A549 (cell line): ENCODE data around the gene OCA2. TPM values are rescaled to one million over a fixed set of nuclear protein-coding genes. Genes with fewer than 3 reads are reported as not detected.

Source experiments
- ATAC-seq, 2 experiments: fragments of 200-7000 bp in 1 of 2; fragments of >200 bp in 1 of 2; cut with Nextera tagmentation in 1 of 2; cut with Tn5 transposase in 1 of 2; 3 replicates each; pipeline versions ENCODE4 v1.8.0 to v1.9.1; 2018 to 2020; ENCODE audit warnings: mild to moderate bottlenecking in 1 of 2, moderate library complexity in 1 of 2
- CTCF ChIA-PET: fragments of 300-600 bp; sonication (Branson Sonifier 250); formaldehyde crosslinking; extraction: SDS; loops from one replicate; lab custom pipeline; 2021; ENCODE audit warnings: antibody characterized with exemption, inconsistent platforms; lab: Yijun Ruan, JAX
- POLR2A ChIA-PET: fragments of 350-600 bp; formaldehyde crosslinking; extraction: SDS; loops from one replicate; lab custom pipeline; 2021; ENCODE audit warnings: antibody characterized with exemption, inconsistent platforms; lab: Yijun Ruan, JAX
- DNase-seq, 2 experiments: peaks; one replicate each; pipeline versions ENCODE4 v3.0.0 to v3.0.0-alpha.2; 2011 to 2016; ENCODE audit warnings: low read depth in 1 of 2, low spot score in 1 of 2
- FAIRE-seq: peaks from 2 replicates; lab custom pipeline; 2011; peaks lifted over from hg19 to GRCh38; lab: Jason Lieb, UNC
- H3K27ac ChIP-seq, 2 experiments: fragments of >200 bp; sonication (Bioruptor Twin); formaldehyde crosslinking; 3 replicates each; pipeline ENCODE4 v1.5.1; 2016 to 2017
- H3K4me1 ChIP-seq: fragments of >200 bp; sonication (Bioruptor Twin); formaldehyde crosslinking; 3 replicates; pipeline ENCODE4 v1.6.1; 2016
- H3K4me2 ChIP-seq: fragments of >200 bp; sonication (Bioruptor Twin); formaldehyde crosslinking; 3 replicates; pipeline ENCODE4 v1.6.1; 2016
- H3K4me3 ChIP-seq: fragments of >200 bp; sonication (Bioruptor Twin); formaldehyde crosslinking; 3 replicates; pipeline ENCODE4 v1.5.1; 2016
- H3K9me3 ChIP-seq: fragments of >200 bp; sonication (Bioruptor Twin); formaldehyde crosslinking; 3 replicates; pipeline ENCODE4 v1.6.1; 2016
- BHLHE40 ChIP-seq: IDR thresholded peaks from 2 replicates; pipeline ENCODE4 v1.6.1; 2012; ENCODE audit warnings: low read depth, low read length, inconsistent platforms
- CBX2 ChIP-seq: fragments of 200-600 bp; sonication (generic); IDR thresholded peaks from 2 replicates; pipeline ENCODE4 v1.6.1; 2016; ENCODE audit warnings: low read depth, mild to moderate bottlenecking, borderline replicate concordance
- CBX8 ChIP-seq: fragments of 200-600 bp; sonication (generic); IDR thresholded peaks from 2 replicates; pipeline ENCODE4 v1.6.1; 2016
- CHD2 ChIP-seq: fragments of 150-350 bp; IDR thresholded peaks from 2 replicates; pipeline ENCODE4 v1.6.1; 2014; ENCODE audit warnings: low read length; ENCODE audit not compliant: partially characterized antibody
- CTCF ChIP-seq: fragments of >200 bp; sonication (Bioruptor Twin); formaldehyde crosslinking; IDR thresholded peaks from 3 replicates; pipeline ENCODE4 v1.5.1; 2016
- EHF ChIP-seq: fragments of 250-450 bp; sonication (Bioruptor Pico); IDR thresholded peaks from 2 replicates; pipeline ENCODE4 v1.5.0; 2020; ENCODE audit warnings: mild to moderate bottlenecking
- EP300 ChIP-seq, 2 experiments: fragments of >200 bp; sonication (Bioruptor Twin); formaldehyde crosslinking; IDR thresholded peaks; 2 replicates in 1 of 2; 3 replicates in 1 of 2; pipeline ENCODE4 v1.6.1; 2016 to 2017
- ESRRA ChIP-seq: fragments of 150-350 bp; IDR thresholded peaks from 2 replicates; pipeline ENCODE4 v1.6.1; 2014; ENCODE audit warnings: mild to moderate bottlenecking, low read length, borderline replicate concordance
- FOSL2 ChIP-seq, 2 experiments: fragments of 450-650 bp in 1 of 2; fragments of >200 bp in 1 of 2; sonication (Bioruptor Twin) in 1 of 2; formaldehyde crosslinking; IDR thresholded peaks; 2 replicates each; pipeline versions ENCODE4 v1.5.0 to v1.6.1; 2016 to 2020; ENCODE audit warnings: mild to moderate bottlenecking in 1 of 2, moderate library complexity in 1 of 2
- FOXS1 ChIP-seq: fragments of 250-450 bp; sonication (Bioruptor Pico); IDR thresholded peaks from 2 replicates; pipeline ENCODE4 v1.5.0; 2020; ENCODE audit warnings: mild to moderate bottlenecking, moderate library complexity
- GATA3 ChIP-seq: IDR thresholded peaks from 2 replicates; pipeline ENCODE4 v1.6.1; 2012; ENCODE audit warnings: borderline replicate concordance
- HOXA7 ChIP-seq: fragments of 250-450 bp; sonication (Bioruptor Pico); IDR thresholded peaks from 2 replicates; pipeline ENCODE4 v1.5.0; 2020; ENCODE audit warnings: mild to moderate bottlenecking, moderate library complexity
- HOXB5 ChIP-seq: fragments of 250-450 bp; sonication (Bioruptor Pico); IDR thresholded peaks from 2 replicates; pipeline ENCODE4 v1.5.0; 2020; ENCODE audit warnings: mild to moderate bottlenecking, moderate library complexity
- KDM5A ChIP-seq: fragments of 200-600 bp; sonication (generic); IDR thresholded peaks from 2 replicates; pipeline ENCODE4 v1.6.1; 2016; ENCODE audit warnings: antibody characterized with exemption, mild to moderate bottlenecking
- MAFK ChIP-seq: fragments of 450-650 bp; IDR thresholded peaks from 2 replicates; pipeline ENCODE4 v1.6.1; 2014; ENCODE audit not compliant: partially characterized antibody
- MAZ ChIP-seq: fragments of 150-350 bp; IDR thresholded peaks from 2 replicates; pipeline ENCODE4 v1.6.1; 2014; ENCODE audit warnings: antibody characterized with exemption, low read depth, low read length, borderline replicate concordance
- MYC ChIP-seq: IDR thresholded peaks from 2 replicates; pipeline ENCODE4 v1.6.1; 2012; ENCODE audit warnings: mild to moderate bottlenecking, inconsistent platforms, low read length, improper control_type of control experiment, borderline replicate concordance
- NPAS2 ChIP-seq: fragments of 250-450 bp; sonication (Bioruptor Pico); IDR thresholded peaks from 2 replicates; pipeline ENCODE4 v1.8.0; 2022; ENCODE audit warnings: mild to moderate bottlenecking, moderate library complexity, borderline replicate concordance
- PBX3 ChIP-seq: IDR thresholded peaks from 2 replicates; pipeline ENCODE4 v1.6.1; 2012
- PHF8 ChIP-seq: fragments of 200-600 bp; sonication (generic); IDR thresholded peaks from 2 replicates; pipeline ENCODE4 v1.6.1; 2016; ENCODE audit warnings: low read depth, mild to moderate bottlenecking, antibody characterized with exemption, moderate library complexity, borderline replicate concordance
- POLR2A ChIP-seq: IDR thresholded peaks from 2 replicates; pipeline ENCODE4 v1.6.1; 2012; ENCODE audit warnings: mild to moderate bottlenecking, low read length
- POLR2AphosphoS2 ChIP-seq: conservative IDR thresholded peaks from 2 replicates; pipeline ENCODE4 v1.6.1; 2012; ENCODE audit warnings: low read length, improper control_type of control experiment, inconsistent platforms
- RCOR1 ChIP-seq: fragments of 150-350 bp; IDR thresholded peaks from 2 replicates; pipeline ENCODE4 v1.6.1; 2014; ENCODE audit warnings: antibody characterized with exemption, low read length, low read depth
- RFX5 ChIP-seq: fragments of 450-650 bp; IDR thresholded peaks from 2 replicates; pipeline ENCODE4 v1.7.1; 2014; ENCODE audit warnings: antibody characterized with exemption, mild to moderate bottlenecking, moderate library complexity
- RNF2 ChIP-seq: fragments of 200-600 bp; sonication (generic); IDR thresholded peaks from 2 replicates; pipeline ENCODE4 v1.6.1; 2016; ENCODE audit warnings: low read depth, mild to moderate bottlenecking, antibody characterized with exemption, moderate library complexity, borderline replicate concordance
- TP53 ChIP-seq: fragments of 250-450 bp; sonication (Bioruptor Pico); IDR thresholded peaks from 2 replicates; pipeline ENCODE4 v1.5.0; 2021; ENCODE audit warnings: mild to moderate bottlenecking, moderate library complexity
- USF2 ChIP-seq: fragments of 450-650 bp; IDR thresholded peaks from 2 replicates; pipeline ENCODE4 v1.6.1; 2014; ENCODE audit warnings: antibody characterized with exemption
- ZFP36 ChIP-seq: fragments of 450-650 bp; IDR thresholded peaks from 2 replicates; pipeline ENCODE4 v1.6.1; 2014; ENCODE audit warnings: borderline replicate concordance; ENCODE audit not compliant: partially characterized antibody
- ZSCAN20 ChIP-seq: fragments of 250-450 bp; sonication (Bioruptor Pico); IDR thresholded peaks from 2 replicates; pipeline ENCODE4 v1.8.0; 2022; ENCODE audit warnings: mild to moderate bottlenecking, moderate library complexity
- WGBS: methylation state at CpG from one replicate; pipeline ENCODE4 v1.1.6; 2017; ENCODE audit errors: missing lambda C conversion rate; 5-methylcytosine and 5-hydroxymethylcytosine counted together
- polyA plus RNA-seq, 4 experiments: library from polyadenylated mRNA; depleted of rRNA in 3 of 4; stranded (reverse); fragments of >200 nt; fragmentation: RNase III in 1 of 4; extraction: RNeasy Plus Mini Kit Qiagen cat#74134 plus additional on column Dnase treatment in 1 of 4; gene quantifications; 2 replicates in 3 of 4; 3 replicates in 1 of 4; pipeline ENCODE4 v1.2.3, GENCODE V29; 2011 to 2017

The OCA2 gene
- polyA plus RNA-seq, 2 of the 4 experiments (the other 2 are of a cell fraction), result 0.17 to 0.25 TPM

GRCh38 chr15:28060005-28060404 is 39.1 kb downstream of the OCA2 start:
- ChIA-PET POLR2A (no interaction called here), CTCF (no interaction called here)
- ATAC-seq (no peak; a peak in 1 of 6 replicates), FAIRE-seq (no peak), DNase-seq (no peak)
- Histone ChIP-seq H3K27ac (no peak overlapping the region), H3K4me1 (no peaks in the 10 kb centered on the region), H3K9me3 (peaks cover 5% of the 10 kb centered on the region; the same call in 2 of the 3 replicates), H3K4me3 (no peak overlapping the region), H3K4me2 (no peak overlapping the region)
- WGBS, result 71% methylated on average over 8 of the region's 8 CpGs
- no peak for TF ChIP-seq POLR2A
- no peak for TF ChIP-seq MAFK
- no peak for TF ChIP-seq HOXA7
- TF ChIP-seq USF2, result no peak
- no peak for TF ChIP-seq TP53
- TF ChIP-seq ESRRA, result no peak
- no peak for TF ChIP-seq CBX8
- no peak for TF ChIP-seq RCOR1
- TF ChIP-seq POLR2AphosphoS2, result no peak
- TF ChIP-seq RFX5, result no peak
- TF ChIP-seq RNF2, result no peak
- no peak for TF ChIP-seq CTCF
- no peak for TF ChIP-seq GATA3
- TF ChIP-seq NPAS2, result no peak
- TF ChIP-seq ZSCAN20 (CRISPR knock-in tag), result no peak

GRCh38 chr15:28058082-28058481 is 41.0 kb downstream of the OCA2 start:
- Histone ChIP-seq H3K4me2 (no peak overlapping the region), H3K27ac (no peak overlapping the region), H3K4me1 (no peaks in the 10 kb centered on the region), H3K4me3 (no peak overlapping the region), H3K9me3 (peaks cover 3% of the 10 kb centered on the region; the same call in 2 of the 3 replicates)
- ATAC-seq (no peak), DNase-seq (no peak), FAIRE-seq (no peak)
- POLR2A ChIA-PET, result no interaction called here
- TF ChIP-seq HOXB5 (CRISPR knock-in tag), result no peak
- TF ChIP-seq HOXA7, result no peak
- TF ChIP-seq PHF8, result no peak
- TF ChIP-seq FOSL2 (IDR thresholded peaks at IDR 0.05), result no peak
- TF ChIP-seq FOSL2 (CRISPR knock-in tag; IDR thresholded peaks at IDR 0.05), result no peak
- no peak for TF ChIP-seq ESRRA
- TF ChIP-seq CHD2, result no peak
- 57% methylated on average over 6 of the region's 6 CpGs for WGBS
- CTCF ChIA-PET, result interaction anchor here (1.0 to 1.4 kb wide), 4 partner anchors 8 to 36 kb away, joined by 3 to 5 read pairs (median 4); no protein-coding TSS in a partner anchor

GRCh38 chr15:28051955-28052633 is 47.0 kb downstream of the OCA2 start:
- H3K4me2 ChIP-seq, result no peak overlapping the region
- POLR2A ChIA-PET, result no interaction called here
- H3K4me1 ChIP-seq, result no peaks in the 10 kb centered on the region
- no peak overlapping the region for H3K4me3 ChIP-seq
- DNase-seq (no peak), ATAC-seq (no peak), FAIRE-seq (no peak)
- peaks cover 5% of the 10 kb centered on the region; the same call in 1 of the 3 replicates for H3K9me3 ChIP-seq
- no peak overlapping the region for H3K27ac ChIP-seq
- CTCF ChIA-PET, result interaction anchor here (0.9 to 1.0 kb wide), 2 partner anchors 92 to 1026 kb away, joined by 3 read pairs; no protein-coding TSS in a partner anchor
- WGBS, result 20% methylated on average over 5 of the region's 5 CpGs
- TF ChIP-seq ZFP36, result no peak
- TF ChIP-seq BHLHE40, result no peak
- no peak for TF ChIP-seq KDM5A
- TF ChIP-seq PBX3, result no peak
- no peak for TF ChIP-seq ESRRA
- TF ChIP-seq MYC, result no peak
- no peak for TF ChIP-seq CTCF
- no peak for TF ChIP-seq EP300 (IDR thresholded peaks at IDR 0.05)
- no peak for TF ChIP-seq PHF8
- TF ChIP-seq FOXS1, result no peak
- TF ChIP-seq CBX8, result no peak
- TF ChIP-seq NPAS2, result no peak
- TF ChIP-seq MAZ, result no peak
- TF ChIP-seq CBX2, result no peak
- no peak for TF ChIP-seq EHF
